Measurements from ENCODE around the gene CCDC40. TPM values are rescaled to one million over a fixed set of nuclear protein-coding genes. Genes with fewer than 3 reads are reported as not detected.

The CCDC40 gene
- 1 to 10 TPM; 3.5 to 8.8 (median 5.3) TPM for total RNA-seq

GRCh38 chr17:80035937-80036714 is at the start of gene CCDC40:
CCDC40 (plus strand) TSS chr17:80036642; CDS start chr17:80036663, 21 bp downstream.
- TF ChIP-seq CTCF (IDR thresholded peaks at IDR 0.05) = no peak
- DNase-seq (ENCODE audit: low spot score) = peak; percentile 66
- peak; percentile 82 for ATAC-seq (ENCODE audit: low FRiP score)

GRCh38 chr17:79987187-79987934 is 49.1 kb upstream of the CCDC40 start:
- no peak for DNase-seq (ENCODE audit: low spot score)
- no peak for TF ChIP-seq CTCF (IDR thresholded peaks at IDR 0.05)

GRCh38 chr17:79987935-79988184 is 48.6 kb upstream of the CCDC40 start:
- TF ChIP-seq CTCF (IDR thresholded peaks at IDR 0.05) = no peak
- ATAC-seq (ENCODE audit: low FRiP score) = no peak

More at GRCh38 chr17:79987187-79987934, 49.1 kb upstream of the CCDC40 start:
- ATAC-seq (ENCODE audit: low FRiP score) = no peak

GRCh38 chr17:79988185-79988971 is 48.1 kb upstream of the CCDC40 start:
- TF ChIP-seq CTCF (IDR thresholded peaks at IDR 0.05) = no peak
- DNase-seq (ENCODE audit: low spot score) (no peak), ATAC-seq (ENCODE audit: low FRiP score) (peak; percentile 54)

More at GRCh38 chr17:79987935-79988184, 48.6 kb upstream of the CCDC40 start:
- no peak for DNase-seq (ENCODE audit: low spot score)

GRCh38 chr17:79989106-79989835 is 47.2 kb upstream of the CCDC40 start:
- no peak for TF ChIP-seq CTCF (IDR thresholded peaks at IDR 0.05)
- DNase-seq (ENCODE audit: low spot score) (no peak), ATAC-seq (ENCODE audit: low FRiP score) (no peak)

- no peak for TF ChIP-seq CTCF (IDR thresholded peaks at IDR 0.05)
- DNase-seq (ENCODE audit: low spot score) = no peak
- no peak for ATAC-seq (ENCODE audit: low FRiP score)
These were observed 46.3 kb upstream of the CCDC40 start for GRCh38 chr17:79990051-79990592.
